HepG2 (cell line): ENCODE results near the gene PPP1R13B. TPM values are rescaled to one million over a fixed set of nuclear protein-coding genes. Genes with fewer than 3 reads are reported as not detected.

ENCODE experiments used
- polyA plus RNA-seq, 8 experiments: library from polyadenylated mRNA; depleted of rRNA in 3 of 8; stranded (reverse) in 7 of 8; unstranded in 1 of 8; fragments of >200 nt; fragmentation: Illumina TruSeq in 4 of 8; extraction: Trizol in 4 of 8; gene quantifications; 2 replicates each; pipeline versions ENCODE4 v1.2.1 to v1.2.3, GENCODE V29; 2011 to 2016; ENCODE audit warnings: low read depth in 4 of 8, missing spikeins in 1 of 8, mixed read lengths in 1 of 8; ENCODE audit not compliant: insufficient read depth in 1 of 8
- small RNA-seq, 3 experiments: library from RNA; depleted of rRNA; stranded (forward); fragments of <200 nt; gene quantifications; one replicate each; pipeline ENCODE3, GENCODE V24; 2012; ENCODE audit warnings: low read depth in 2 of 3, low replicate concordance in 1 of 3; ENCODE audit not compliant: insufficient read length in 3 of 3, insufficient read depth in 2 of 3
- total RNA-seq, 5 experiments: library from RNA; depleted of rRNA; stranded (reverse); fragments of >200 nt; fragmentation: Illumina TruSeq; extraction: Trizol; gene quantifications; 2 replicates each; pipeline ENCODE4 v1.2.3, GENCODE V29; 2016; ENCODE audit warnings: low read depth in 1 of 5

PPP1R13B gene
- total and polyA plus RNA-seq, 2 of the 13 experiments (the other 11 are each of a cell fraction or from before 2014, with no cell fraction given) = 4.6 to 9.4 TPM

Small RNAs within 50 kb of the gene (small RNA-seq; reads per million reads assigned to genes)
- gene RF00019 (0 reads per million in 3 experiments), gene RF00280 (0.97 to 36.8 (median 11.6) reads per million in 3 experiments)

Other genes with a start within 250 kb of the PPP1R13B start
- 57.8 and 63.5 TPM in 2 replicates for gene KLC1, start 218.4 kb downstream of the PPP1R13B start, total RNA-seq (2016; rRNA removed; fragmentation: Illumina TruSeq; extraction: Trizol)
- 53.2 and 61.0 TPM in 2 replicates for gene KLC1, start 218.4 kb downstream of the PPP1R13B start, polyA plus RNA-seq (2011; rRNA removed)
- gene XRCC3, start 132.1 kb downstream of the PPP1R13B start, total RNA-seq (2016; rRNA removed; fragmentation: Illumina TruSeq; extraction: Trizol) = 22.7 and 25.8 TPM in 2 replicates
- 5.4 and 5.8 TPM in 2 replicates for gene XRCC3, start 132.1 kb downstream of the PPP1R13B start, polyA plus RNA-seq (2011; rRNA removed)
- 34.3 and 35.1 TPM in 2 replicates for gene ZFYVE21, start 131.8 kb downstream of the PPP1R13B start, total RNA-seq (2016; rRNA removed; fragmentation: Illumina TruSeq; extraction: Trizol)
- 34.4 and 36.2 TPM in 2 replicates for gene ZFYVE21, start 131.8 kb downstream of the PPP1R13B start, polyA plus RNA-seq (2011; rRNA removed)
- gene TDRD9, start 80.9 kb upstream of the PPP1R13B start, total RNA-seq (2016; rRNA removed; fragmentation: Illumina TruSeq; extraction: Trizol) = not detected in 2 replicates
- gene TDRD9, start 80.9 kb upstream of the PPP1R13B start, polyA plus RNA-seq (2011; rRNA removed) = not detected in 2 replicates
- gene RD3L, start 95.0 kb upstream of the PPP1R13B start, total RNA-seq (2016; rRNA removed; fragmentation: Illumina TruSeq; extraction: Trizol) = not detected in 2 replicates
- gene RD3L, start 95.0 kb upstream of the PPP1R13B start, polyA plus RNA-seq (2011; rRNA removed) = not detected in 2 replicates
- not detected in 2 replicates for gene ASPG, start 238.1 kb upstream of the PPP1R13B start, total RNA-seq (2016; rRNA removed; fragmentation: Illumina TruSeq; extraction: Trizol)
- gene ASPG, start 238.1 kb upstream of the PPP1R13B start, polyA plus RNA-seq (2011; rRNA removed) = not detected in 2 replicates